ENCODE data around the gene HELB. TPM values are rescaled to one million over a fixed set of nuclear protein-coding genes. Genes with fewer than 3 reads are reported as not detected.

Gene HELB
- total RNA-seq, 2 donors from 2014 or later: 1.4 to 2.2 TPM

Other genes starting within 250 kb of the HELB start
- gene LLPH, start 171.7 kb upstream of the HELB start, total RNA-seq: 10 to 100 TPM; 14.9 to 21.0 TPM
- 100 to 1,000 TPM in 1 of 2 donors, 10 to 100 TPM in 1; 92.2 to 101 TPM for gene TMBIM4, start 132.5 kb upstream of the HELB start, total RNA-seq
- gene IRAK3, start 113.3 kb upstream of the HELB start, total RNA-seq: 10 to 100 TPM; 11.9 to 16.7 TPM

All from left cardiac atrium (tissue), 2 donors.